Endothelial cell of umbilical vein (primary cell): ENCODE results near the gene TENM4. TPM values are rescaled to one million over a fixed set of nuclear protein-coding genes. Genes with fewer than 3 reads are reported as not detected.

Experiments used
- BruUV-seq: library from RNA; stranded (reverse); fragments of 400-500 nt; replicated peaks from 2 replicates; lab custom pipeline; 2021; lab: Mats Ljungman, UMichigan
- CTCF ChIA-PET: fragments of 300-600, 350-600 bp; sonication (Branson Sonifier 250); formaldehyde crosslinking; loops from one replicate; lab custom pipeline; 2021; ENCODE audit warnings: antibody characterized with exemption, inconsistent platforms; lab: Charles Lee
- POLR2A ChIA-PET: fragments of 300-600, 350-600 bp; sonication (Branson Sonifier 250); formaldehyde crosslinking; loops from one replicate; lab custom pipeline; 2021; ENCODE audit warnings: antibody characterized with exemption, inconsistent platforms; lab: Charles Lee
- DNase-seq: peaks from one replicate; pipeline ENCODE4 v3.0.0-alpha.2; 2011; ENCODE audit warnings: low read depth, low spot score
- FAIRE-seq: peaks from 2 replicates; lab custom pipeline; 2011; peaks lifted over from hg19 to GRCh38; lab: Jason Lieb, UNC
- H2AFZ ChIP-seq: 2 replicates; pipeline ENCODE4 v1.6.0; 2012; ENCODE audit warnings: low read depth, low read length, control low read depth, inconsistent platforms
- H3K27ac ChIP-seq: 2 replicates; pipeline ENCODE4 v1.5.1; 2011; ENCODE audit warnings: low read depth, mild to moderate bottlenecking, control low read depth, low read length, moderate library complexity; ENCODE audit not compliant: insufficient read depth
- H3K27me3 ChIP-seq, 2 experiments: 2 replicates each; pipeline versions ENCODE4 v1.6.0 to v1.6.1; 2011; ENCODE audit warnings: low read length in 2 of 2, mixed read lengths in 1 of 2; ENCODE audit not compliant: control insufficient read depth in 2 of 2, insufficient read depth in 2 of 2
- H3K36me3 ChIP-seq, 2 experiments: 2 replicates in 1 of 2; 3 replicates in 1 of 2; pipeline ENCODE4 v1.5.1; 2011; ENCODE audit warnings: low read length in 2 of 2, mild to moderate bottlenecking in 1 of 2, moderate library complexity in 1 of 2; ENCODE audit not compliant: control insufficient read depth in 2 of 2, insufficient read depth in 2 of 2; ENCODE audit errors: extremely low read depth in 1 of 2
- H3K4me1 ChIP-seq: 3 replicates; pipeline ENCODE4 v1.5.1; 2011; ENCODE audit warnings: mild to moderate bottlenecking, low read length; ENCODE audit not compliant: control insufficient read depth, insufficient read depth; ENCODE audit errors: extremely low read depth
- H3K4me2 ChIP-seq: 2 replicates; pipeline ENCODE4 v1.6.1; 2011; ENCODE audit warnings: low read length, control low read depth, mixed read lengths; ENCODE audit not compliant: insufficient read depth
- H3K4me3 ChIP-seq, 3 experiments: fragments of 200-600 bp in 1 of 3; sonication (generic), shearing (Covaris generic) in 1 of 3; replicated peaks in 1 of 3; 2 replicates each; pipeline ENCODE4 v1.5.1; 2011 to 2016; ENCODE audit warnings: control low read depth in 3 of 3, low read length in 3 of 3, mild to moderate bottlenecking in 2 of 3, inconsistent platforms in 1 of 3, low read depth in 1 of 3, moderate library complexity in 1 of 3; ENCODE audit not compliant: insufficient read depth in 1 of 3
- H3K79me2 ChIP-seq: 2 replicates; pipeline ENCODE4 v1.6.0; 2012; ENCODE audit warnings: low read length, inconsistent platforms; ENCODE audit not compliant: control insufficient read depth, insufficient read depth
- H3K9ac ChIP-seq: replicated peaks from 2 replicates; pipeline ENCODE3; 2011; ENCODE audit warnings: low read length, control low read depth; ENCODE audit not compliant: insufficient read depth; ENCODE audit errors: extremely low read depth
- H3K9me1 ChIP-seq: replicated peaks from 3 replicates; pipeline ENCODE4 v1.6.0; 2011; ENCODE audit warnings: mild to moderate bottlenecking, low read length; ENCODE audit not compliant: control insufficient read depth, insufficient read depth; ENCODE audit errors: extremely low read depth
- H3K9me3 ChIP-seq: replicated peaks from 2 replicates; pipeline ENCODE4 v1.5.1; 2012; ENCODE audit warnings: low read length, inconsistent platforms; ENCODE audit not compliant: control insufficient read depth, insufficient read depth
- H4K20me1 ChIP-seq: replicated peaks from 2 replicates; pipeline ENCODE3; 2011; ENCODE audit warnings: mild to moderate bottlenecking, low read length; ENCODE audit not compliant: control insufficient read depth, insufficient read depth; ENCODE audit errors: extremely low read depth
- EZH2 ChIP-seq: IDR thresholded peaks from 2 replicates; pipeline ENCODE4 v1.6.1; 2012; ENCODE audit warnings: borderline replicate concordance, low read depth, mild to moderate bottlenecking, moderate library complexity, low read length, inconsistent platforms; ENCODE audit not compliant: severe bottlenecking
- FOS ChIP-seq: IDR thresholded peaks from 2 replicates; pipeline ENCODE4 v1.6.1; 2011; ENCODE audit warnings: mild to moderate bottlenecking, low read length, moderate library complexity, borderline replicate concordance; ENCODE audit not compliant: insufficient read depth
- GATA2 ChIP-seq: IDR thresholded peaks from 2 replicates; pipeline ENCODE4 v1.7.0; 2011; ENCODE audit warnings: low read depth, mild to moderate bottlenecking, moderate library complexity, mixed read lengths, low read length; ENCODE audit not compliant: insufficient read length, insufficient read depth
- JUN ChIP-seq: IDR thresholded peaks from 2 replicates; pipeline ENCODE4 v1.6.1; 2011; ENCODE audit warnings: borderline replicate concordance, low read depth; ENCODE audit not compliant: insufficient read length, insufficient read depth
- MYC ChIP-seq: IDR thresholded peaks from one replicate; pipeline ENCODE4 v1.6.1; 2011; ENCODE audit warnings: mild to moderate bottlenecking, low read depth, low read length
- POLR2A ChIP-seq: IDR thresholded peaks from 2 replicates; pipeline ENCODE4 v1.6.1; 2012; ENCODE audit warnings: low read depth, mild to moderate bottlenecking, control low read depth, low read length
- POLR2AphosphoS5 ChIP-seq: IDR thresholded peaks from 2 replicates; pipeline ENCODE4 v1.6.1; 2012; ENCODE audit warnings: low read depth, mild to moderate bottlenecking, control low read depth, low read length, moderate library complexity; ENCODE audit not compliant: insufficient read depth
- dilution Hi-C: fragments of 300-500 bp; cut with MboI; formaldehyde crosslinking; loops from one replicate; pipeline ENCODE4 v1.15.0; 2019; ENCODE audit warnings: low sequenced_read_pairs; ENCODE audit not compliant: extremely low pct_ligation_motif_present
- intact Hi-C: fragments of 100-400 bp; cut with micrococcal nuclease; formaldehyde crosslinking; loops from one replicate; pipeline ENCODE4 v1.10.0; 2022
- polyA plus RNA-seq, 4 experiments: library from polyadenylated mRNA; depleted of rRNA in 3 of 4; stranded (reverse) in 3 of 4; unstranded in 1 of 4; fragments of >200 nt; gene quantifications; 2 replicates each; pipeline versions ENCODE4 v1.2.1 to v1.2.3, GENCODE V29; 2011 to 2012; ENCODE audit warnings: missing spikeins in 1 of 4
- total RNA-seq: library from RNA; stranded (reverse); gene quantifications from 2 replicates; pipeline ENCODE4 v1.2.3, GENCODE V29; 2021
- TF ChIP-seq, protein P1 (sequence below), 2 donors: IDR thresholded peaks; 1 replicate in 1 of 2; 2 replicates in 1 of 2; pipeline ENCODE4 v1.5.1; 2011; ENCODE audit warnings: low read length in 2 of 2, mild to moderate bottlenecking in 2 of 2, moderate library complexity in 2 of 2, control low read depth in 1 of 2, inconsistent platforms in 1 of 2, low read depth in 1 of 2; ENCODE audit not compliant: insufficient read depth in 1 of 2; ENCODE audit errors: extremely low read depth in 1 of 2
- TF ChIP-seq, protein P2 (sequence below): IDR thresholded peaks from 2 replicates; pipeline ENCODE4 v1.6.1; 2011; ENCODE audit not compliant: insufficient read depth, insufficient read length

TENM4 gene
- total and polyA plus RNA-seq, 2 donors (not counting 3 experiments of a cell fraction or from before 2014, with no cell fraction given) = 0.06 to 0.27 TPM

DNA sequence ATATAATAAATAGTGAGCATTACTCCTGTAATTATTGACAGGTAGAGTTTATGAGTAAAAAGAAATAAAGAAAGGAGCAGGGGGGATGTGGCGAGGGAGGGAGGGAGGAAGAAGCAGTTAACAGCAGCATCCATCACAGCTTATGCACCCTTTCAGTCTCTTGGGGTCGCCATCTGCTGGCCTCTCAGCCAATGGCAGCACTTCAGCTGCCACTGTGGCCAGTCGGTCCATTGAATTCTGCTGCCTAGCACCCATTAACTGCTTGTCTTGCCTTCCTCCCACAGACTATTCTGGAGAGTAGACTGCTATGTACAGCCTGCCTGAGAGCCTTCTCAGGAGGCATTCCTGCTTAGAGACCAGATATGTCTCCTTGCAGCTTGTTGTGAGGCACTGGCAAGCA, 388.3 kb downstream of the TENM4 start:
- peak; percentile 64 for FAIRE-seq
- TF ChIP-seq, protein P1, sequence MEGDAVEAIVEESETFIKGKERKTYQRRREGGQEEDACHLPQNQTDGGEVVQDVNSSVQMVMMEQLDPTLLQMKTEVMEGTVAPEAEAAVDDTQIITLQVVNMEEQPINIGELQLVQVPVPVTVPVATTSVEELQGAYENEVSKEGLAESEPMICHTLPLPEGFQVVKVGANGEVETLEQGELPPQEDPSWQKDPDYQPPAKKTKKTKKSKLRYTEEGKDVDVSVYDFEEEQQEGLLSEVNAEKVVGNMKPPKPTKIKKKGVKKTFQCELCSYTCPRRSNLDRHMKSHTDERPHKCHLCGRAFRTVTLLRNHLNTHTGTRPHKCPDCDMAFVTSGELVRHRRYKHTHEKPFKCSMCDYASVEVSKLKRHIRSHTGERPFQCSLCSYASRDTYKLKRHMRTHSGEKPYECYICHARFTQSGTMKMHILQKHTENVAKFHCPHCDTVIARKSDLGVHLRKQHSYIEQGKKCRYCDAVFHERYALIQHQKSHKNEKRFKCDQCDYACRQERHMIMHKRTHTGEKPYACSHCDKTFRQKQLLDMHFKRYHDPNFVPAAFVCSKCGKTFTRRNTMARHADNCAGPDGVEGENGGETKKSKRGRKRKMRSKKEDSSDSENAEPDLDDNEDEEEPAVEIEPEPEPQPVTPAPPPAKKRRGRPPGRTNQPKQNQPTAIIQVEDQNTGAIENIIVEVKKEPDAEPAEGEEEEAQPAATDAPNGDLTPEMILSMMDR (IDR thresholded peaks at IDR 0.05; ENCODE audit: extremely low read depth in 1 of 2, insufficient read depth in 1 of 2, low read depth in 1 of 2, low read length in 2 of 2) = peak in 1 of 2 donors; percentile 66
- TF ChIP-seq POLR2AphosphoS5 = no peak
- Histone ChIP-seq H3K9me1 (no peaks in the 10 kb centered on the region), H3K27me3 (peaks cover 9 to 14% of the 10 kb centered on the region in 2 experiments), H4K20me1 (no peaks in the 10 kb centered on the region), H3K4me3 (no peak overlapping the region), H3K4me2 (no peak overlapping the region), H2AFZ (no peak overlapping the region), H3K4me1 (no peaks in the 10 kb centered on the region), H3K36me3 (no peaks in the 10 kb centered on the region), H3K79me2 (no peaks in the 10 kb centered on the region), H3K27ac (no peak overlapping the region), H3K9ac (no peak overlapping the region), H3K9me3 (no peaks in the 10 kb centered on the region)
- DNase-seq = peak; percentile 28
- ChIA-PET CTCF (interaction anchor here (0.8 to 4.7 kb wide), 15 partner anchors 9 to 410 kb away, joined by 3 to 74 read pairs (median 4); no protein-coding TSS in a partner anchor), POLR2A (no interaction called here)
- intact Hi-C loops (loop anchor here (5.0 kb wide), 1 partner anchor 405 kb away; no protein-coding TSS in a partner anchor), dilution Hi-C loops (no loop called here)
- BruUV-seq = no TSS peak

GRCh38 chr11:79050786-79051185, 390.0 kb downstream of the TENM4 start:
- dilution Hi-C loops (no loop called here), intact Hi-C loops (loop anchor here (5.0 kb wide), 1 partner anchor 403 kb away; no protein-coding TSS in a partner anchor)
- CTCF ChIA-PET = interaction anchor here (0.9 to 4.7 kb wide), 4 partner anchors 11 to 406 kb away, joined by 3 to 74 read pairs (median 4); no protein-coding TSS in a partner anchor
- H3K27ac ChIP-seq = no peak overlapping the region
- DNase-seq (no peak), FAIRE-seq (no peak)
- no peaks in the 10 kb centered on the region for H3K4me1 ChIP-seq
- H3K9me3 ChIP-seq = no peaks in the 10 kb centered on the region
- no peak overlapping the region for H3K4me2 ChIP-seq
- POLR2A ChIA-PET = no interaction called here
- H3K4me3 ChIP-seq = no peak overlapping the region
- no peaks in the 10 kb centered on the region for H3K36me3 ChIP-seq
- H3K9ac ChIP-seq = no peak overlapping the region
- no peak overlapping the region for H2AFZ ChIP-seq
- no TSS peak for BruUV-seq
- no peaks in the 10 kb centered on the region for H3K79me2 ChIP-seq
- H3K27me3 ChIP-seq = peaks cover 9 to 14% of the 10 kb centered on the region in 2 experiments
- no peak for TF ChIP-seq EZH2
- no peak for TF ChIP-seq GATA2
- no peak for TF ChIP-seq MYC
- TF ChIP-seq POLR2A = no peak
- no peak for TF ChIP-seq POLR2AphosphoS5
- TF ChIP-seq, protein P1 (IDR thresholded peaks at IDR 0.05; ENCODE audit: extremely low read depth in 1 of 2, insufficient read depth in 1 of 2, low read depth in 1 of 2, low read length in 2 of 2) = no peak
- no peak for TF ChIP-seq JUN
- TF ChIP-seq FOS = no peak
- TF ChIP-seq, protein P2, sequence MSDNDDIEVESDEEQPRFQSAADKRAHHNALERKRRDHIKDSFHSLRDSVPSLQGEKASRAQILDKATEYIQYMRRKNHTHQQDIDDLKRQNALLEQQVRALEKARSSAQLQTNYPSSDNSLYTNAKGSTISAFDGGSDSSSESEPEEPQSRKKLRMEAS = no peak
- no peaks in the 10 kb centered on the region for H4K20me1 ChIP-seq
- H3K9me1 ChIP-seq = no peaks in the 10 kb centered on the region
